A673 (cell line): Measurements from ENCODE around the gene GPALPP1. TPM values are rescaled to one million over a fixed set of nuclear protein-coding genes. Genes with fewer than 3 reads are reported as not detected.

Source experiments
- BruUV-seq: library from RNA; stranded (reverse); fragments of 400-500 nt; replicated peaks from 2 replicates; lab custom pipeline; 2021; lab: Mats Ljungman, UMichigan
- CTCF ChIA-PET: fragments of 300-600 bp; sonication (Branson Sonifier 250); formaldehyde crosslinking; loops from one replicate; lab custom pipeline; 2022; ENCODE audit warnings: antibody characterized with exemption; lab: Charles Lee
- POLR2A ChIA-PET: fragments of 300-600 bp; sonication (Branson Sonifier 250); formaldehyde crosslinking; loops from one replicate; lab custom pipeline; 2022; ENCODE audit warnings: antibody characterized with exemption; ENCODE audit not compliant: low non-redundant PET; lab: Charles Lee
- DNase-seq: peaks from one replicate; pipeline ENCODE4 v3.0.0-alpha.2; 2015; ENCODE audit warnings: low spot score
- H3K27ac ChIP-seq: fragments of 200-600 bp; sonication (generic); 2 replicates; pipeline ENCODE4 v1.5.1; 2016; ENCODE audit warnings: mixed run types, low read depth, mild to moderate bottlenecking, mixed read lengths, antibody characterized with exemption, low read length; ENCODE audit not compliant: poor library complexity, severe bottlenecking
- H3K27me3 ChIP-seq: fragments of 200-600 bp; sonication (generic); replicated peaks from 2 replicates; pipeline ENCODE4 v1.6.1; 2017; ENCODE audit warnings: mixed run types, low read depth, mild to moderate bottlenecking, mixed read lengths, antibody characterized with exemption, low read length; ENCODE audit not compliant: insufficient read depth, poor library complexity
- H3K36me3 ChIP-seq: fragments of 200-600 bp; sonication (generic); 2 replicates; pipeline ENCODE4 v1.6.1; 2016; ENCODE audit warnings: mixed run types, mild to moderate bottlenecking, mixed read lengths, antibody characterized with exemption, low read length; ENCODE audit not compliant: insufficient read depth, poor library complexity, severe bottlenecking
- H3K4me1 ChIP-seq: fragments of 200-600 bp; sonication (generic); 2 replicates; pipeline ENCODE4 v1.6.1; 2017; ENCODE audit warnings: mixed run types, mild to moderate bottlenecking, mixed read lengths, antibody characterized with exemption, low read length; ENCODE audit not compliant: insufficient read depth, poor library complexity, severe bottlenecking
- H3K4me3 ChIP-seq: fragments of 200-600 bp; sonication (generic); 2 replicates; pipeline ENCODE4 v1.5.1; 2016; ENCODE audit warnings: low read depth, mixed run types, mild to moderate bottlenecking, mixed read lengths, low read length; ENCODE audit not compliant: poor library complexity, severe bottlenecking
- H3K9me3 ChIP-seq: fragments of 200-600 bp; sonication (generic); 2 replicates; pipeline ENCODE4 v1.6.1; 2016; ENCODE audit warnings: mixed run types, low read depth, mild to moderate bottlenecking, mixed read lengths, antibody characterized with exemption, low read length; ENCODE audit not compliant: poor library complexity, severe bottlenecking
- CTCF ChIP-seq: fragments of 300-800, 200-600 bp; sonication (generic); conservative IDR thresholded peaks from 2 replicates; pipeline ENCODE4 v1.5.1; 2017; ENCODE audit warnings: low read depth, mild to moderate bottlenecking, antibody characterized with exemption, low read length, moderate library complexity, mixed read lengths
- EZH2 ChIP-seq: fragments of 200-600 bp; sonication (generic); IDR thresholded peaks from 2 replicates; pipeline ENCODE4 v1.6.1; 2017; ENCODE audit warnings: borderline replicate concordance, low read depth, mild to moderate bottlenecking, mixed read lengths, antibody characterized with exemption, low read length; ENCODE audit not compliant: poor library complexity, severe bottlenecking
- intact Hi-C: fragments of 100-400 bp; cut with micrococcal nuclease; formaldehyde crosslinking; loops from one replicate; pipeline ENCODE4 v1.10.0; 2022; ENCODE audit not compliant: unreplicated experiment
- total RNA-seq: library from RNA; stranded (reverse); gene quantifications from 2 replicates; pipeline ENCODE4 v1.2.3, GENCODE V29; 2021

Gene GPALPP1
- total RNA-seq, 1 experiment from 2014 or later = 29.7 TPM

- H3K4me1 ChIP-seq = no peaks in the 10 kb centered on the region
- H3K36me3 ChIP-seq = no peaks in the 10 kb centered on the region
- H3K27ac ChIP-seq = no peak overlapping the region
- intact Hi-C loops = no loop called here
- no peak for DNase-seq
- H3K27me3 ChIP-seq = no peaks in the 10 kb centered on the region
- ChIA-PET CTCF (no interaction called here), POLR2A (no interaction called here)
- TF ChIP-seq CTCF (no peak), EZH2 (no peak)
- no peaks in the 10 kb centered on the region for H3K9me3 ChIP-seq
- H3K4me3 ChIP-seq = no peak overlapping the region
- no TSS peak for BruUV-seq
Observed at GRCh38 chr13:45068036-45069001, 79.0 kb downstream of the GPALPP1 start.

GRCh38 chr13:45073809-45074208, 84.5 kb downstream of the GPALPP1 start:
- Histone ChIP-seq H3K36me3 (no peaks in the 10 kb centered on the region), H3K4me3 (no peak overlapping the region), H3K27me3 (no peaks in the 10 kb centered on the region), H3K4me1 (no peaks in the 10 kb centered on the region), H3K27ac (no peak overlapping the region), H3K9me3 (no peaks in the 10 kb centered on the region)
- ChIA-PET POLR2A (no interaction called here), CTCF (no interaction called here)
- no peak for TF ChIP-seq CTCF
- TF ChIP-seq EZH2 = no peak
- intact Hi-C loops = no loop called here
- no TSS peak for BruUV-seq
- DNase-seq = peak; percentile 57

GRCh38 chr13:45074721-45075120, 85.4 kb downstream of the GPALPP1 start:
- H3K27me3 ChIP-seq = no peaks in the 10 kb centered on the region
- DNase-seq = no peak
- H3K4me3 ChIP-seq = no peak overlapping the region
- intact Hi-C loops = no loop called here
- H3K9me3 ChIP-seq = no peaks in the 10 kb centered on the region
- no peaks in the 10 kb centered on the region for H3K36me3 ChIP-seq
- ChIA-PET POLR2A (no interaction called here), CTCF (no interaction called here)
- TF ChIP-seq EZH2 (no peak), CTCF (no peak)
- H3K4me1 ChIP-seq = no peaks in the 10 kb centered on the region
- no peak overlapping the region for H3K27ac ChIP-seq
- BruUV-seq = no TSS peak
